ENCODE measurements around the gene ELK3.

- TF ChIP-seq CTCF (conservative IDR thresholded peaks at IDR 0.05 in 1 of 2, IDR thresholded peaks at IDR 0.05 in 1 of 2; ENCODE audit: extremely low read depth in 1 of 2, insufficient read depth in 1 of 2, low read depth in 1 of 2, low read length in 2 of 2) (no peak), EZH2 (IDR thresholded peaks at IDR 0.05; ENCODE audit: borderline replicate concordance, low read length) (no peak)
These were observed 36.5 kb downstream of the ELK3 start for GRCh38 chr12:96230646-96231045.

All from mammary epithelial cell (primary cell).